HepG2 (cell line): Measurements from ENCODE around the gene PKD2L1. TPM values are rescaled to one million over a fixed set of nuclear protein-coding genes. Genes with fewer than 3 reads are reported as not detected.

ENCODE experiments used
- ARNT2 ChIP-seq: sonication (generic); formaldehyde crosslinking; IDR thresholded peaks from 2 replicates; pipeline ENCODE4 v1.8.0; 2022; ENCODE audit warnings: mild to moderate bottlenecking, low read depth, missing genetic modification reagents, moderate library complexity
- BHLHE40 ChIP-seq: IDR thresholded peaks from 2 replicates; pipeline ENCODE4 v1.6.1; 2011; ENCODE audit warnings: low read length, improper control_type of control experiment
- HNRNPUL1 ChIP-seq: fragments of 200-400 bp; formaldehyde crosslinking; IDR thresholded peaks from 2 replicates; pipeline ENCODE4 v1.6.1; 2017; ENCODE audit warnings: low read depth, mild to moderate bottlenecking, low read length, moderate library complexity
- ISL2 ChIP-seq: sonication (generic); formaldehyde crosslinking; IDR thresholded peaks from 2 replicates; pipeline ENCODE4 v1.5.0; 2020; ENCODE audit warnings: missing genetic modification reagents
- MEIS1 ChIP-seq: sonication (generic); formaldehyde crosslinking; IDR thresholded peaks from 2 replicates; pipeline ENCODE4 v1.9.0; 2021; ENCODE audit warnings: mild to moderate bottlenecking, missing genetic modification reagents, moderate library complexity, borderline replicate concordance
- MXI1 ChIP-seq: IDR thresholded peaks from 3 replicates; pipeline ENCODE4 v1.6.1; 2012; ENCODE audit warnings: low read depth, low read length, inconsistent platforms, borderline replicate concordance
- POLR2AphosphoS5 ChIP-seq: IDR thresholded peaks from 2 replicates; pipeline ENCODE4 v1.6.1; 2012; ENCODE audit warnings: low read depth, low read length
- PRPF4 ChIP-seq: fragments of 200-400 bp; formaldehyde crosslinking; IDR thresholded peaks from 2 replicates; pipeline ENCODE4 v1.6.1; 2016; ENCODE audit warnings: low read length, low read depth; ENCODE audit not compliant: poor library complexity, severe bottlenecking
- RAD21 ChIP-seq: fragments of 450-650 bp; formaldehyde crosslinking; IDR thresholded peaks from 2 replicates; pipeline ENCODE4 v1.5.0; 2020; ENCODE audit warnings: mild to moderate bottlenecking
- RFX5 ChIP-seq: IDR thresholded peaks from 2 replicates; pipeline ENCODE4 v1.6.1; 2011; ENCODE audit warnings: low read depth, low read length, improper control_type of control experiment
- SOX5 ChIP-seq: IDR thresholded peaks from 2 replicates; pipeline ENCODE4 v1.6.1; 2016; ENCODE audit warnings: borderline replicate concordance
- TGIF2 ChIP-seq: IDR thresholded peaks from 2 replicates; pipeline ENCODE4 v1.6.1; 2016; ENCODE audit warnings: control low read depth, missing compliant biosample characterization
- ZBTB1 ChIP-seq: sonication (generic); formaldehyde crosslinking; IDR thresholded peaks from 2 replicates; pipeline ENCODE4 v1.4.0; 2020; ENCODE audit warnings: missing genetic modification reagents, borderline replicate concordance
- ZNF17 ChIP-seq: sonication (generic); formaldehyde crosslinking; IDR thresholded peaks from 2 replicates; pipeline ENCODE4 v1.5.0; 2020; ENCODE audit warnings: mild to moderate bottlenecking, missing genetic modification reagents
- ZNF280B ChIP-seq: sonication (generic); formaldehyde crosslinking; IDR thresholded peaks from 2 replicates; pipeline ENCODE4 v1.5.0; 2020; ENCODE audit warnings: missing genetic modification reagents, mild to moderate bottlenecking, borderline replicate concordance
- polyA plus RNA-seq, 8 experiments: library from polyadenylated mRNA; depleted of rRNA in 3 of 8; stranded (reverse) in 7 of 8; unstranded in 1 of 8; fragments of >200 nt; fragmentation: Illumina TruSeq in 4 of 8; extraction: Trizol in 4 of 8; gene quantifications; 2 replicates each; pipeline versions ENCODE4 v1.2.1 to v1.2.3, GENCODE V29; 2011 to 2016; ENCODE audit warnings: low read depth in 4 of 8, missing spikeins in 1 of 8, mixed read lengths in 1 of 8; ENCODE audit not compliant: insufficient read depth in 1 of 8
- total RNA-seq, 5 experiments: library from RNA; depleted of rRNA; stranded (reverse); fragments of >200 nt; fragmentation: Illumina TruSeq; extraction: Trizol; gene quantifications; 2 replicates each; pipeline ENCODE4 v1.2.3, GENCODE V29; 2016; ENCODE audit warnings: low read depth in 1 of 5
- TF ChIP-seq, protein P1 (sequence below): sonication (generic); formaldehyde crosslinking; IDR thresholded peaks from 2 replicates; pipeline ENCODE4 v1.8.1; 2023; ENCODE audit warnings: mild to moderate bottlenecking, missing genetic modification reagents
- TF ChIP-seq, protein P2 (sequence below): sonication (generic); formaldehyde crosslinking; IDR thresholded peaks from 2 replicates; pipeline ENCODE4 v1.4.0; 2020; ENCODE audit warnings: missing genetic modification reagents
- TF ChIP-seq, protein P3 (sequence below): sonication (generic); formaldehyde crosslinking; IDR thresholded peaks from 2 replicates; pipeline ENCODE4 v1.8.0; 2022; ENCODE audit warnings: mild to moderate bottlenecking, missing genetic modification reagents
- TF ChIP-seq, protein P4 (sequence below): sonication (generic); formaldehyde crosslinking; IDR thresholded peaks from 2 replicates; pipeline ENCODE4 v1.5.1; 2020; ENCODE audit warnings: mild to moderate bottlenecking, missing genetic modification reagents

Gene PKD2L1
- total and polyA plus RNA-seq, 2 of the 13 experiments (the other 11 are each of a cell fraction or from before 2014, with no cell fraction given): 0.07 to 0.15 TPM

- no peak for TF ChIP-seq MEIS1 (CRISPR knock-in tag)
- TF ChIP-seq RAD21 (CRISPR knock-in tag): peak; percentile 10; the same call in 1 of the 2 replicates
- TF ChIP-seq, protein P1, sequence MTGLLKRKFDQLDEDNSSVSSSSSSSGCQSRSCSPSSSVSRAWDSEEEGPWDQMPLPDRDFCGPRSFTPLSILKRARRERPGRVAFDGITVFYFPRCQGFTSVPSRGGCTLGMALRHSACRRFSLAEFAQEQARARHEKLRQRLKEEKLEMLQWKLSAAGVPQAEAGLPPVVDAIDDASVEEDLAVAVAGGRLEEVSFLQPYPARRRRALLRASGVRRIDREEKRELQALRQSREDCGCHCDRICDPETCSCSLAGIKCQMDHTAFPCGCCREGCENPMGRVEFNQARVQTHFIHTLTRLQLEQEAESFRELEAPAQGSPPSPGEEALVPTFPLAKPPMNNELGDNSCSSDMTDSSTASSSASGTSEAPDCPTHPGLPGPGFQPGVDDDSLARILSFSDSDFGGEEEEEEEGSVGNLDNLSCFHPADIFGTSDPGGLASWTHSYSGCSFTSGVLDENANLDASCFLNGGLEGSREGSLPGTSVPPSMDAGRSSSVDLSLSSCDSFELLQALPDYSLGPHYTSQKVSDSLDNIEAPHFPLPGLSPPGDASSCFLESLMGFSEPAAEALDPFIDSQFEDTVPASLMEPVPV (CRISPR knock-in tag): 0 out of 2 replicates have a peak, but pooled peaks have one; percentile 14
- no peak for TF ChIP-seq ZNF17 (CRISPR knock-in tag)
- no peak for TF ChIP-seq ARNT2 (CRISPR knock-in tag)
- TF ChIP-seq TGIF2 (CRISPR knock-in tag): no peak
- TF ChIP-seq, protein P2, sequence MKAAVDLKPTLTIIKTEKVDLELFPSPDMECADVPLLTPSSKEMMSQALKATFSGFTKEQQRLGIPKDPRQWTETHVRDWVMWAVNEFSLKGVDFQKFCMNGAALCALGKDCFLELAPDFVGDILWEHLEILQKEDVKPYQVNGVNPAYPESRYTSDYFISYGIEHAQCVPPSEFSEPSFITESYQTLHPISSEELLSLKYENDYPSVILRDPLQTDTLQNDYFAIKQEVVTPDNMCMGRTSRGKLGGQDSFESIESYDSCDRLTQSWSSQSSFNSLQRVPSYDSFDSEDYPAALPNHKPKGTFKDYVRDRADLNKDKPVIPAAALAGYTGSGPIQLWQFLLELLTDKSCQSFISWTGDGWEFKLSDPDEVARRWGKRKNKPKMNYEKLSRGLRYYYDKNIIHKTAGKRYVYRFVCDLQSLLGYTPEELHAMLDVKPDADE (CRISPR knock-in tag): no peak
- no peak for TF ChIP-seq RFX5
- no peak for TF ChIP-seq ZNF280B (CRISPR knock-in tag)
- TF ChIP-seq, protein P3, sequence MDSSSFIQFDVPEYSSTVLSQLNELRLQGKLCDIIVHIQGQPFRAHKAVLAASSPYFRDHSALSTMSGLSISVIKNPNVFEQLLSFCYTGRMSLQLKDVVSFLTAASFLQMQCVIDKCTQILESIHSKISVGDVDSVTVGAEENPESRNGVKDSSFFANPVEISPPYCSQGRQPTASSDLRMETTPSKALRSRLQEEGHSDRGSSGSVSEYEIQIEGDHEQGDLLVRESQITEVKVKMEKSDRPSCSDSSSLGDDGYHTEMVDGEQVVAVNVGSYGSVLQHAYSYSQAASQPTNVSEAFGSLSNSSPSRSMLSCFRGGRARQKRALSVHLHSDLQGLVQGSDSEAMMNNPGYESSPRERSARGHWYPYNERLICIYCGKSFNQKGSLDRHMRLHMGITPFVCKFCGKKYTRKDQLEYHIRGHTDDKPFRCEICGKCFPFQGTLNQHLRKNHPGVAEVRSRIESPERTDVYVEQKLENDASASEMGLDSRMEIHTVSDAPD (CRISPR knock-in tag): no peak
- TF ChIP-seq POLR2AphosphoS5: peak; percentile 67
- TF ChIP-seq ISL2 (CRISPR knock-in tag): no peak
- TF ChIP-seq HNRNPUL1: no peak
- 0 out of 2 replicates have a peak, but pooled peaks have one; percentile 22 for TF ChIP-seq BHLHE40
- TF ChIP-seq SOX5 (CRISPR knock-in tag): peak; percentile 34; the same call in 1 of the 2 replicates
- 0 out of 3 replicates have a peak, but pooled peaks have one; percentile 17 for TF ChIP-seq MXI1
- TF ChIP-seq ZBTB1 (CRISPR knock-in tag): no peak
- TF ChIP-seq, protein P4, sequence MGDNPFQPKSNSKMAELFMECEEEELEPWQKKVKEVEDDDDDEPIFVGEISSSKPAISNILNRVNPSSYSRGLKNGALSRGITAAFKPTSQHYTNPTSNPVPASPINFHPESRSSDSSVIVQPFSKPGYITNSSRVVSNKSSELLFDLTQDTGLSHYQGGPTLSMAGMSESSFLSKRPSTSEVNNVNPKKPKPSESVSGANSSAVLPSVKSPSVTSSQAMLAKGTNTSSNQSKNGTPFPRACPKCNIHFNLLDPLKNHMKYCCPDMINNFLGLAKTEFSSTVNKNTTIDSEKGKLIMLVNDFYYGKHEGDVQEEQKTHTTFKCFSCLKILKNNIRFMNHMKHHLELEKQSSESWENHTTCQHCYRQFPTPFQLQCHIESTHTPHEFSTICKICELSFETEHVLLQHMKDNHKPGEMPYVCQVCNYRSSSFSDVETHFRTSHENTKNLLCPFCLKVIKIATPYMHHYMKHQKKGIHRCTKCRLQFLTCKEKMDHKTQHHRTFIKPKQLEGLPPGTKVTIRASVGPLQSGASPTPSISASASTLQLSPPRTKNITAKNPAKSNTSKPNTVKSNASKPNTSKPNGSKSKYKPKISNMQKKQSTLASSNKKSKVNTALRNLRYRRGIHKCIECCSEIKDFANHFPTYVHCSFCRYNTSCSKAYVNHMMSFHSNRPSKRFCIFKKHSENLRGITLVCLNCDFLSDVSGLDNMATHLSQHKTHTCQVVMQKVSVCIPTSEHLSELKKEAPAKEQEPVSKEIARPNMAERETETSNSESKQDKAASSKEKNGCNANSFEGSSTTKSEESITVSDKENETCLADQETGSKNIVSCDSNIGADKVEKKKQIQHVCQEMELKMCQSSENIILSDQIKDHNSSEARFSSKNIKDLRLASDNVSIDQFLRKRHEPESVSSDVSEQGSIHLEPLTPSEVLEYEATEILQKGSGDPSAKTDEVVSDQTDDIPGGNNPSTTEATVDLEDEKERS (CRISPR knock-in tag): 0 out of 2 replicates have a peak, but pooled peaks have one; percentile 27
- TF ChIP-seq PRPF4: no peak
Measured at GRCh38 chr10:100364735-100365391, 34.8 kb upstream of the PKD2L1 start (continued).
